Kidney (tissue), 14 donors: ENCODE results near the gene NKX3-2. TPM values are rescaled to one million over a fixed set of nuclear protein-coding genes. Genes with fewer than 3 reads are reported as not detected.

ENCODE experiments used
- DNase-seq, 5 donors: peaks; one replicate each; pipeline ENCODE4 v3.0.0-alpha.2; 2013 to 2020
- FAIRE-seq: peaks from 2 replicates; lab custom pipeline; 2012; peaks lifted over from hg19 to GRCh38; lab: Jason Lieb, UNC
- H3K27ac ChIP-seq, 2 donors: one replicate each; pipeline ENCODE4 v1.7.0; 2013; ENCODE audit warnings: low read depth in 2 of 2, low read length in 2 of 2, inconsistent platforms in 1 of 2
- H3K27me3 ChIP-seq: one replicate; pipeline ENCODE4 v1.7.1; 2013; ENCODE audit warnings: low read length, inconsistent platforms; ENCODE audit not compliant: control insufficient read depth, insufficient read depth
- H3K36me3 ChIP-seq, 3 donors: one replicate each; pipeline versions ENCODE4 v1.7.0 to v1.7.1; 2013; ENCODE audit warnings: low read length in 3 of 3, control low read depth in 1 of 3, inconsistent platforms in 1 of 3; ENCODE audit not compliant: insufficient read depth in 3 of 3, control insufficient read depth in 2 of 3
- H3K4me1 ChIP-seq, 3 donors: one replicate each; pipeline versions ENCODE4 v1.7.0 to v1.7.1; 2013; ENCODE audit warnings: low read length in 3 of 3, inconsistent platforms in 1 of 3, low read depth in 1 of 3; ENCODE audit not compliant: control insufficient read depth in 2 of 3, insufficient read depth in 2 of 3
- H3K4me3 ChIP-seq, 3 donors: one replicate each; pipeline versions ENCODE4 v1.7.0 to v1.8.1; 2013; ENCODE audit warnings: low read length in 3 of 3, control low read depth in 1 of 3, inconsistent platforms in 1 of 3
- H3K9ac ChIP-seq, 3 donors: one replicate each; pipeline versions ENCODE4 v1.7.0 to v1.7.1; 2013; ENCODE audit warnings: low read length in 3 of 3, control low read depth in 1 of 3, inconsistent platforms in 1 of 3
- H3K9me3 ChIP-seq, 3 donors: one replicate each; pipeline versions ENCODE4 v1.7.0 to v1.7.1; 2013; ENCODE audit warnings: low read length in 3 of 3, control low read depth in 1 of 3, inconsistent platforms in 1 of 3; ENCODE audit not compliant: control insufficient read depth in 2 of 3, insufficient read depth in 1 of 3
- intact Hi-C: fragments of 100-400 bp; cut with DNase I; formaldehyde crosslinking; loops from one replicate; pipeline ENCODE4 v1.11.1; 2022
- polyA plus RNA-seq: library from polyadenylated mRNA; stranded (reverse); fragments of 350-450 nt; fragmentation: Illumina TruSeq; extraction: RNeasy Lipid Tissue Mini Kit (QIAGEN cat#74804); gene quantifications from one replicate; pipeline ENCODE4 v1.2.3, GENCODE V29; 2014; ENCODE audit warnings: low read depth, low replicate concordance; ENCODE audit not compliant: insufficient read depth
- total RNA-seq: library from RNA; stranded (reverse); fragmentation: NEBNext Ultra II Directional; extraction: Animal tissue kit (Norgen Biotek cat#: 25700); gene quantifications from one replicate; pipeline ENCODE4 v1.2.1, GENCODE V29; 2021
- TF ChIP-seq, protein P1 (sequence below): IDR thresholded peaks from 3 replicates; pipeline ENCODE4 v1.5.1; 2012; ENCODE audit warnings: mild to moderate bottlenecking, moderate library complexity, borderline replicate concordance; ENCODE audit not compliant: insufficient read depth; ENCODE audit errors: extremely low read depth
- donor health status: control.
- donor health status: control.
- donor health status: control.
- donor health status: control.
- donor health status: control.
- donor health status: DM: yes; HTN: yes; CAD: no.
- donor health status: Normal renal cell carcinoma (clear cell type).

The NKX3-2 gene
- total and polyA plus RNA-seq, 2 donors from 2014 or later: 0.17 TPM; not detected in 1

DNA sequence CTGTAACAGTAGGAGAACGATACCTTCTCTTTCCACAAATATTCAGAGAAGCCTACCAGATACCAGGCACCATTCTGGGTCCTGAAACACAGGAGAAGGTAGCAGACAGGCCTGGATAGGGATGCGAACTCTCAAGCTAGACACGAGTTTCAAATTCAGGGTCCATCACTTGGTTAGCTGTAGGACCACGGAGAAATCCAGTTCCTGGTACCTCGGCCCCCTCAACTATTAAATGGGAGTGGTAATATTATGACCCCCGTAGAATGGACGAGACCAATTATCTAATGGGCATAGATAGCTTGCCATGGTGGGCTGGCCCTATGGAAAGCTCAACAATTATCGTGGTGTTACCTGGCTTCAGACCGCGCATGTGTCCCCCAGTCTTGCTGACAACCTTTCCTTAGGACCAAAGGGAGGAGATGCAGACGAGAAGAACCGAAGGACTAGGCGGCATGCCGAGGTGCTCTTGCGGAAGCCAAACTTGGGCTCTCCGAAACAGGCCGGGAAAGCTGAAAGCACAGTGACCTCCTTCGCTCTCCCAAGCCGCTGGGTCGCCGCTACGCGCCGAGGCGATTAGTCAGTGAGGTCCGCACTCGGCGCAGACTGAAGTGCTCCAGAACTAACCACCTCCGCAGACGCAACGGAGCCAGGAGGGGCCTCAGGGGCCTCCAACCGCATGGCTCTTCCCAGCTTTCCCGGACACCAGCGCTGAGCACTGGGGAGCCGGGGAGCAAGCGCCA lies 19.6 kb downstream of the NKX3-2 start:
- DNase-seq: peak in 2 of 5 donors; percentile 7 to 24
- no peak for FAIRE-seq
- TF ChIP-seq, protein P1, sequence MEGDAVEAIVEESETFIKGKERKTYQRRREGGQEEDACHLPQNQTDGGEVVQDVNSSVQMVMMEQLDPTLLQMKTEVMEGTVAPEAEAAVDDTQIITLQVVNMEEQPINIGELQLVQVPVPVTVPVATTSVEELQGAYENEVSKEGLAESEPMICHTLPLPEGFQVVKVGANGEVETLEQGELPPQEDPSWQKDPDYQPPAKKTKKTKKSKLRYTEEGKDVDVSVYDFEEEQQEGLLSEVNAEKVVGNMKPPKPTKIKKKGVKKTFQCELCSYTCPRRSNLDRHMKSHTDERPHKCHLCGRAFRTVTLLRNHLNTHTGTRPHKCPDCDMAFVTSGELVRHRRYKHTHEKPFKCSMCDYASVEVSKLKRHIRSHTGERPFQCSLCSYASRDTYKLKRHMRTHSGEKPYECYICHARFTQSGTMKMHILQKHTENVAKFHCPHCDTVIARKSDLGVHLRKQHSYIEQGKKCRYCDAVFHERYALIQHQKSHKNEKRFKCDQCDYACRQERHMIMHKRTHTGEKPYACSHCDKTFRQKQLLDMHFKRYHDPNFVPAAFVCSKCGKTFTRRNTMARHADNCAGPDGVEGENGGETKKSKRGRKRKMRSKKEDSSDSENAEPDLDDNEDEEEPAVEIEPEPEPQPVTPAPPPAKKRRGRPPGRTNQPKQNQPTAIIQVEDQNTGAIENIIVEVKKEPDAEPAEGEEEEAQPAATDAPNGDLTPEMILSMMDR: no peak
- intact Hi-C loops: no loop called here
- Histone ChIP-seq H3K36me3 (no peaks in the 10 kb centered on the region), H3K4me3 (no peak overlapping the region), H3K27ac (no peak overlapping the region), H3K9ac (no peak overlapping the region), H3K27me3 (peaks cover 73% of the 10 kb centered on the region), H3K4me1 (no peaks in the 10 kb centered on the region), H3K9me3 (peaks cover 0 to 11% (median 7%) of the 10 kb centered on the region in 3 donors)

DNA sequence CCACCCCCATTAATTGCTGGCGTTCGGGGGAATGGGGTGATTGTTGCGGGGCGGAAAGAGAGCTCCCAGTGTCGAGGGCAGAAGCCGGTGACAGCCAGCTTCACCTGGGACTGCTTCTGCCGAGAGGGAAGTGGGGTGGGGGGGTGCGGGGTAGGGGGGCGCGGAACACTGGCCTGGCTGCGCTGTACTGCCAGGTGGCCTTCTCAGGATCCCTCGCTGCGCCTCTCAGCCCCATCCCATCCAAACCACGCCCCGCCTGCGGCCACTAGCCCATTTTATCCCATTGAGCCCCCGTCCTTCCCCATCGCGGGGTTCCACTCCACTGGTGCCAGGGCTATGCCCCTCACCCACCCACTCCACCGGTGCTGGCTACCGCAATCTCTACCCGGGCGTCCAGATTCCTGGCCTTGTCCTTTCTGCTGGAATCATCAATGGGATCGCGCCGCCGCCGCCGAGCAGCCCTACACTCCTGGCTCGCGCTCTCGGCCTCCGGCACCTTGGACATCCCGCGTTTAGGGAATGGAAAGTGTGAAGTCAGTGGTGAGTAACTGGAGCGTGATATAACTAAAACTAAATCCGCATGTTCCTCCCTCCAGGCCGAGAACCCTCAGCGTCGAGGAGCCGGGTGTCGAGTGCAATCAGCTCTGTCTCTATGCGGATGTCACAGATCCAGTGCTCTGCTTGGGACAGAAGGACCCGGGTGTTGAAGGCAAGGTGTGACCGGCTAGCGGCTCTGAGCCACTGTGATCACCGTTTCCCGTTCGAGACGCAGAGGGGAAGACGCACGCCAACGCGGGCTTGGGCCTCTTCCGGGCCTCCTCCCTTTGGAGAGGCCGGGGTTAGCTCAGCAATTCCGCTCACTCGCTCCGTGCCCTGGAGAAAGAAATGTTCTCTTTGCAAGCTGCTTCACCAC lies 20.5 kb downstream of the NKX3-2 start:
- intact Hi-C loops: no loop called here
- no peak overlapping the region for H3K4me3 ChIP-seq
- H3K27ac ChIP-seq: no peak overlapping the region
- TF ChIP-seq, protein P1: no peak
- H3K27me3 ChIP-seq: peaks cover 72% of the 10 kb centered on the region
- H3K36me3 ChIP-seq: no peaks in the 10 kb centered on the region
- FAIRE-seq: no peak
- H3K4me1 ChIP-seq: no peaks in the 10 kb centered on the region
- peak in 2 of 5 donors; percentile 46 for DNase-seq
- H3K9me3 ChIP-seq: peaks cover 0 to 11% (median 7%) of the 10 kb centered on the region in 3 donors
- H3K9ac ChIP-seq: no peak overlapping the region

DNA sequence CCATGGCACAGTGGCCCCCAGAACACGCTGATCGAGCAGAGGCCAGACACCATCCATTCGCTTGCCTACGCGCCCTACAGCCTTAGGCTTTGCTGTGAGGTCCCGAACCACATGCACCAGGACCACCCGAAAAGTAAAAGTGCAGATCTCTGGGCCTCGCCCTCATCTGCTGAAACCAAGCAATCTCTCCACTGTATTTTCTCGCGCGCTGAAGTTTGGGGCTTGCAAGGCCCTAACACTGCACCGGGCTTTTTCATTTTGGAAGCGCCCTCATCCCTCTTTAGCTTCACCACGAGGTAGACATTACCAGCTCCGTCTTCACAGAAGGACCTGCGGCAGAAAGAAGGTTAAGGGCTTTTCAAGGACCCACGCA lies 21.2 kb downstream of the NKX3-2 start:
- FAIRE-seq (no peak), DNase-seq (peak in 1 of 5 donors; percentile 10)
- Histone ChIP-seq H3K4me1 (no peaks in the 10 kb centered on the region), H3K4me3 (no peak overlapping the region), H3K36me3 (no peaks in the 10 kb centered on the region), H3K27ac (no peak overlapping the region), H3K9me3 (peaks cover 0 to 11% (median 7%) of the 10 kb centered on the region in 3 donors), H3K27me3 (peaks cover 70% of the 10 kb centered on the region), H3K9ac (no peak overlapping the region)
- TF ChIP-seq, protein P1: no peak
- intact Hi-C loops: no loop called here
